Fibroblast of pulmonary artery (primary cell): ENCODE results near the gene PHF21A.
A peak's percentile ranks its signal among the peaks of the same experiment; 100 is the strongest.

Experiments used
- DNase-seq: peaks from one replicate; pipeline ENCODE4 v3.0.0-alpha.2; 2010; ENCODE audit warnings: low read depth
- H3K4me3 ChIP-seq: replicated peaks from 2 replicates; pipeline ENCODE4 v1.5.1; 2011; ENCODE audit warnings: low read depth, mild to moderate bottlenecking, control low read depth, low read length, moderate library complexity
- TF ChIP-seq, protein P1 (sequence below): IDR thresholded peaks from 2 replicates; pipeline ENCODE4 v1.5.1; 2011; ENCODE audit warnings: mild to moderate bottlenecking, control low read depth, low read length, inconsistent platforms; ENCODE audit errors: missing control alignments

PHF21A gene

GRCh38 chr11:46066335-46066734 is 54.9 kb downstream of the PHF21A start:
- TF ChIP-seq, protein P1, sequence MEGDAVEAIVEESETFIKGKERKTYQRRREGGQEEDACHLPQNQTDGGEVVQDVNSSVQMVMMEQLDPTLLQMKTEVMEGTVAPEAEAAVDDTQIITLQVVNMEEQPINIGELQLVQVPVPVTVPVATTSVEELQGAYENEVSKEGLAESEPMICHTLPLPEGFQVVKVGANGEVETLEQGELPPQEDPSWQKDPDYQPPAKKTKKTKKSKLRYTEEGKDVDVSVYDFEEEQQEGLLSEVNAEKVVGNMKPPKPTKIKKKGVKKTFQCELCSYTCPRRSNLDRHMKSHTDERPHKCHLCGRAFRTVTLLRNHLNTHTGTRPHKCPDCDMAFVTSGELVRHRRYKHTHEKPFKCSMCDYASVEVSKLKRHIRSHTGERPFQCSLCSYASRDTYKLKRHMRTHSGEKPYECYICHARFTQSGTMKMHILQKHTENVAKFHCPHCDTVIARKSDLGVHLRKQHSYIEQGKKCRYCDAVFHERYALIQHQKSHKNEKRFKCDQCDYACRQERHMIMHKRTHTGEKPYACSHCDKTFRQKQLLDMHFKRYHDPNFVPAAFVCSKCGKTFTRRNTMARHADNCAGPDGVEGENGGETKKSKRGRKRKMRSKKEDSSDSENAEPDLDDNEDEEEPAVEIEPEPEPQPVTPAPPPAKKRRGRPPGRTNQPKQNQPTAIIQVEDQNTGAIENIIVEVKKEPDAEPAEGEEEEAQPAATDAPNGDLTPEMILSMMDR, result no peak
- DNase-seq, result no peak
- no peak overlapping the region for H3K4me3 ChIP-seq

DNA sequence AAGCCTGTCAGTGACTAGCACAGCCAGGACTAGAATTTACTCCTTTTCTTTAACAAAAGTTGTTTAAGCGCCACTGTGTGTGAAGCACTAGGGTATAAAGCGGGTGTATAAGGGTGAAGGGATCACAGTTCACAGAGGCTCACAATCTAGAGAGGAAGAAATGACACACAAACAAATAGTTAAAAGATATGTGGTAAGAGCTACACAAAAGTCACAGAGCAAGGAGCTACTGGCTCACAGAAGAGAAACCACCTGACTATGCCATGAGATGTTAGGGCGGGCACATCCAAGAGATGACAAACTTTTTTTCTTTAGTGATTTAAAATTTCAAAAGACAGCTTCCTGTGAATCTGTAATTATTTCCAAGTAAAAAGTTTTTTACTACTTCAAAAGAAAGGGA is 55.6 kb downstream of the PHF21A start:
- H3K4me3 ChIP-seq, result no peak overlapping the region
- TF ChIP-seq, protein P1, result no peak
- DNase-seq, result no peak

DNA sequence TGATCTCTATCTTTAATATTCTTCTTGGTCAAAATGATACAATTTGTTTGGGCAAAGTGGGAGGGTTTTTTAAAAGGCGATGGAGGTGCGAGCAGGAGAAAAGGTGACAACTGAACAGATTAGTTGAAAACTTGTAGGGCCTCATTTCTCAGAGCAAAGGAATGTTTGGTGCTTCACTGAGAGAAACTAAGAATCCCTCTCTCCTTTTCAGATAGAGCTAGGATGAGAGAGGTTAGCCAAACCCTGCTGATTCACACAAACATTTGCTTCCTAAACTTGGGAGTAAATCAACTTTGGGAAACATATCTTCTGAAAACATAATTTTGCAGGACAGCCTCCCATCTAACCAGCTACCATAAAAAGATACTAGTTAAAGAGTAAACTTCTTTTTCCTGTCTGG is 57.0 kb downstream of the PHF21A start:
- H3K4me3 ChIP-seq, result no peak overlapping the region
- DNase-seq, result no peak
- TF ChIP-seq, protein P1, result no peak

DNA sequence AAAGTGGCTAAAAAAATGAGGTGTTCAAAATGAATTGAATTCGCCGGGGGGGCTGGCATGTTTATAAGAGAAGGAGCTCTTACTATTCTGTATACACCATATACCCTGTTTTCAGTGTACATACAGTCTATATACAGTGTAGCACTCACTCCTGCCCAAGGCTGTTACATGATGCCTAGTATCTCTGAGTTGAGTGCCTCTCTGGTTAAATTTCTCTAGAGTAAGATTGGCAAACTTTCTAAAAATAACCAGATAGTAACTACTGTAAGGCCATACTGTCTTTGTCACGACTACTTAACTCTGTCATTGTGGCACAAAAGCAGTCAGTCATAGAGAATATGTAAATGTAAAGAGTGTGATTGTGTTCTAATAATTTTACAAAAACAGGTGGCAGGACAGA is 58.1 kb downstream of the PHF21A start:
- TF ChIP-seq, protein P1, result no peak
- no peak overlapping the region for H3K4me3 ChIP-seq
- DNase-seq, result no peak

- DNase-seq, result no peak
- H3K4me3 ChIP-seq, result no peak overlapping the region
- TF ChIP-seq, protein P1, result no peak
These were observed 61.2 kb downstream of the PHF21A start for GRCh38 chr11:46060013-46060412.

- TF ChIP-seq, protein P1, result no peak
- no peak for DNase-seq
- no peak overlapping the region for H3K4me3 ChIP-seq
These were observed 63.8 kb downstream of the PHF21A start for GRCh38 chr11:46057489-46057888.

GRCh38 chr11:46055371-46055770 is 65.9 kb downstream of the PHF21A start:
- H3K4me3 ChIP-seq, result no peak overlapping the region
- TF ChIP-seq, protein P1, result no peak
- DNase-seq, result peak; percentile 26
